Loucy (cell line): ENCODE results near the gene POLR3G.

Experiments used
- H2AFZ ChIP-seq: fragments of 200-600 bp; sonication (generic); 2 replicates; pipeline ENCODE4 v1.6.0; 2016; ENCODE audit warnings: antibody characterized with exemption, mild to moderate bottlenecking, low read length, moderate library complexity
- H3F3A ChIP-seq: fragments of 200-600 bp; 2 replicates; pipeline ENCODE4 v1.6.0; 2016; ENCODE audit warnings: antibody characterized with exemption, low read depth, mild to moderate bottlenecking
- H3K27me3 ChIP-seq: fragments of 200-600 bp; sonication (generic); 2 replicates; pipeline ENCODE4 v1.6.1; 2014; ENCODE audit warnings: low read length, mild to moderate bottlenecking; ENCODE audit not compliant: insufficient read depth, poor library complexity, severe bottlenecking
- H3K36me3 ChIP-seq: fragments of 200-600 bp; sonication (generic); 2 replicates; pipeline ENCODE4 v1.6.1; 2016; ENCODE audit warnings: low read length; ENCODE audit not compliant: insufficient read depth
- H3K4me1 ChIP-seq: fragments of 200-600 bp; sonication (generic); 2 replicates; pipeline ENCODE4 v1.5.1; 2014; ENCODE audit warnings: low read length, mild to moderate bottlenecking; ENCODE audit not compliant: insufficient read depth, poor library complexity, severe bottlenecking
- H3K4me2 ChIP-seq: fragments of 200-600 bp; sonication (generic); 2 replicates; pipeline ENCODE4 v1.6.0; 2014; ENCODE audit warnings: antibody characterized with exemption, low read length, low read depth, mild to moderate bottlenecking; ENCODE audit not compliant: poor library complexity, severe bottlenecking
- H3K4me3 ChIP-seq: fragments of 200-600 bp; sonication (generic); 2 replicates; pipeline ENCODE4 v1.5.1; 2014; ENCODE audit warnings: low read length, mild to moderate bottlenecking, mixed read lengths; ENCODE audit not compliant: poor library complexity, severe bottlenecking
- H3K79me2 ChIP-seq: fragments of 200-600 bp; sonication (generic); 2 replicates; pipeline ENCODE4 v1.6.1; 2014; ENCODE audit warnings: low read length; ENCODE audit not compliant: insufficient read depth
- H3K9ac ChIP-seq: fragments of 200-600 bp; sonication (generic); 2 replicates; pipeline ENCODE4 v1.6.0; 2014; ENCODE audit warnings: mild to moderate bottlenecking, low read depth, low read length, moderate library complexity; ENCODE audit not compliant: poor library complexity, severe bottlenecking
- H3K9me2 ChIP-seq: fragments of 200-600 bp; sonication (generic); replicated peaks from 2 replicates; pipeline ENCODE4 v1.6.1; 2016; ENCODE audit warnings: low read depth, low read length, mixed read lengths
- H3K9me3 ChIP-seq: fragments of 200-600 bp; sonication (generic); 2 replicates; pipeline ENCODE4 v1.6.1; 2014; ENCODE audit warnings: mild to moderate bottlenecking, antibody characterized with exemption, low read length, low read depth; ENCODE audit not compliant: insufficient read depth
- H4K20me1 ChIP-seq: fragments of 200-600 bp; sonication (generic); 2 replicates; pipeline ENCODE4 v1.6.0; 2014; ENCODE audit warnings: antibody characterized with exemption, low read length, mild to moderate bottlenecking; ENCODE audit not compliant: insufficient read depth, poor library complexity, severe bottlenecking
- CTCF ChIP-seq: fragments of 200-600 bp; sonication (generic); conservative IDR thresholded peaks from 2 replicates; pipeline ENCODE4 v1.5.1; 2014; ENCODE audit warnings: mild to moderate bottlenecking, antibody characterized with exemption, low read length
- EZH2phosphoT487 ChIP-seq: fragments of 200-600 bp; IDR thresholded peaks from 2 replicates; pipeline ENCODE4 v1.6.1; 2018; ENCODE audit warnings: antibody characterized with exemption, mild to moderate bottlenecking, moderate library complexity, borderline replicate concordance

The POLR3G gene

GRCh38 chr5:90506221-90506620 lies 31.6 kb downstream of the POLR3G start:
- Histone ChIP-seq H3F3A (no peaks in the 10 kb centered on the region), H3K27me3 (no peaks in the 10 kb centered on the region), H3K9ac (no peak overlapping the region), H3K36me3 (no peaks in the 10 kb centered on the region), H3K79me2 (no peaks in the 10 kb centered on the region), H2AFZ (no peak overlapping the region), H3K9me2 (no peaks in the 10 kb centered on the region), H4K20me1 (no peaks in the 10 kb centered on the region), H3K4me3 (no peak overlapping the region), H3K4me1 (no peaks in the 10 kb centered on the region), H3K4me2 (no peak overlapping the region), H3K9me3 (no peaks in the 10 kb centered on the region)
- TF ChIP-seq CTCF, result no peak
- no peak for TF ChIP-seq EZH2phosphoT487

GRCh38 chr5:90510438-90510837 lies 35.8 kb downstream of the POLR3G start:
- Histone ChIP-seq H3K4me2 (no peak overlapping the region), H4K20me1 (no peaks in the 10 kb centered on the region), H3K9me3 (no peaks in the 10 kb centered on the region), H3K4me1 (no peaks in the 10 kb centered on the region), H3K36me3 (no peaks in the 10 kb centered on the region), H3K4me3 (no peak overlapping the region), H3K9me2 (no peaks in the 10 kb centered on the region), H3K27me3 (no peaks in the 10 kb centered on the region), H3K9ac (no peak overlapping the region), H3F3A (no peaks in the 10 kb centered on the region), H2AFZ (no peak overlapping the region), H3K79me2 (no peaks in the 10 kb centered on the region)
- TF ChIP-seq CTCF (no peak), EZH2phosphoT487 (no peak)

GRCh38 chr5:90514520-90514919 lies 39.9 kb downstream of the POLR3G start:
- Histone ChIP-seq H3K9ac (no peak overlapping the region), H3K4me2 (no peak overlapping the region), H2AFZ (no peak overlapping the region), H3K4me3 (no peak overlapping the region), H3F3A (no peaks in the 10 kb centered on the region), H3K9me2 (no peaks in the 10 kb centered on the region), H3K79me2 (no peaks in the 10 kb centered on the region), H3K27me3 (no peaks in the 10 kb centered on the region), H4K20me1 (no peaks in the 10 kb centered on the region), H3K4me1 (no peaks in the 10 kb centered on the region), H3K36me3 (peaks cover 3% of the 10 kb centered on the region; the same call in 1 of the 2 replicates), H3K9me3 (no peaks in the 10 kb centered on the region)
- TF ChIP-seq CTCF, result no peak
- TF ChIP-seq EZH2phosphoT487, result no peak
